GM19035 (cell line): ENCODE results near the gene RABGEF1.
A peak's percentile ranks its signal among the peaks of the same experiment; 100 is the strongest.
"Not testable (repeated sequence)": the region's sequence is repeated elsewhere in the genome, so short reads cannot be mapped to it uniquely, and the experiment has no call there.

Experiments used
- ATAC-seq: cut with Tn5 transposase; IDR thresholded peaks from one replicate; pipeline ENCODE4 v1.9.1; 2021; ENCODE audit not compliant: unreplicated experiment

Gene RABGEF1

DNA sequence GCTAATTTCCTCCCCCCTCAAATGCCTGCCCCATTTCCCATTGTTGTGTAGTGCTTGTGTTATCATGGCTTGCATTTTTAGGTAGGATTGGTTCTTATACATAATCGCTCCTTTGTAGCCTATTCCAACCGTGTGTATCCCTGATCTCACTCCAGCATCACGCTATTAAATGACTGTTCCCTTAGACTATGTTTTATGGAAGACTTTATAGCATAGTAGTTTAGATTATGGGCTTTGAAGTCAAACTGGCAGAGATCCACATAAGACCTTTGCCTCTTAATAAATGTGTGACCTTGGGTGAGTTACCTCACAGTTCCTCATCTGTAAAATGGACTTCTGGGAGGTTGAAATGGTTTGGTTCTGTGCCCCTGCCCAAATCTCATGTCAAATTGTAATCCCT lies 5.4 kb upstream of the RABGEF1 start:
- no peak for ATAC-seq

- no peak for ATAC-seq
Observed at GRCh38 chr7:66735850-66736249, 4.7 kb upstream of the RABGEF1 start.

DNA sequence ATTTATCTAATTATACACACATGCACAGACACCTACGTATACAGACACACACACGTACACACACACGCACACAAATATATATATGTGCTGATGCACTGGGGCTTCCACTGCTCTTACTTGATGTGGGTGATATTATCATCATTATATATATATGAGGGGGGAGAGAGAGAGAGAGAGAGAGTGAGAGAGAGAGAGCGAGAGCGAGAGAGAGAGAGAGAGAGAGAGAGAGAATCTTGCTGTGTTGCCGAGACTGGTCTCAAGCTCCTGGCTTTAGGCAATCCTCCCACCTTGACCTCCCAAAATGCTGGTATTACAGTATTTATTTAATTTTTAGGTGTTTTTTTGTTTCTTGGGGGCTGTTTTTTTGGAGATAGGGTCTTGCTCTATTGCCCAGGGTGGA lies 3.6 kb upstream of the RABGEF1 start:
- ATAC-seq, result no peak

- ATAC-seq, result no peak
Observed at GRCh38 chr7:66737667-66738066, 2.9 kb upstream of the RABGEF1 start.

- no peak for ATAC-seq
Observed at GRCh38 chr7:66739477-66739876, 1.1 kb upstream of the RABGEF1 start.

GRCh38 chr7:66739953-66740301 lies 606 bp upstream of the RABGEF1 start:
- ATAC-seq, result no peak

DNA sequence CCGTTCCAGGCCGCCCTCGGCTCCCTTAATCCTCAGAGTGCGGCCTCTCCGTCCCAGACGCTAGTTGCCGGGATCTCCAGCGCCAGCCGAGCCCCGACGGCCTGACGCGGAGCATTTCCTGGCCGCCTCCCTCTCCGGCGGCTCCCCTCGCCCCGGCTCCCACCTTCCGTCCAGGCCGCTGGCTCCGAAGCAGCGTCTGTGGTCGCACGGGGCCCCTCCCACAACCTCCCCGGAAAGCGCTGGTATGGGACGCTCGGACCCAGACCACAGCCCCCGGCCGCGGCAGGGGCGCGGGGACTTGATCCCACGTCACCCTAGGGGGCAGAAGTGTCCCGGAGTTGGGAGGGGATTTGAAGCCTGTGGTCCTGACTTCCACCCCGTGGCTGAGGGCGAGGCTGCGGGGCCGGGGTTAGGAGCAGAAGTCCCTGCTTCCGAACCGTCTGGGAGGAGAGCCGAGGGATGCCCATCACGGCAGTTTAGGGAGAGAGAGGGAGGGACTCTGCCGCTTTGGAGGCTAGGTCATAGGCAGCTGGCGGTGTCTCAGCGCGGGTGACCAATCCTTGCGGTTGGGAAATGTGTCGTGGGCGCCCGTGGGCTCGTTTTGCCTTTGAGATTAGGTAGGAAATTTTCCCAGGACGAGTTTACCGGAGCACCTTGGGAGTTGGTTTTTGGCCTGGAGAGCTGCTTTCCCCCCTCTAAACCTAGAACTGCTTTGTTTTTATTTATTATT lies 612 bp downstream of the RABGEF1 start:
- peak; percentile 37 for ATAC-seq

- no peak for ATAC-seq
Observed at GRCh38 chr7:66741710-66742049, 1.1 kb downstream of the RABGEF1 start.

DNA sequence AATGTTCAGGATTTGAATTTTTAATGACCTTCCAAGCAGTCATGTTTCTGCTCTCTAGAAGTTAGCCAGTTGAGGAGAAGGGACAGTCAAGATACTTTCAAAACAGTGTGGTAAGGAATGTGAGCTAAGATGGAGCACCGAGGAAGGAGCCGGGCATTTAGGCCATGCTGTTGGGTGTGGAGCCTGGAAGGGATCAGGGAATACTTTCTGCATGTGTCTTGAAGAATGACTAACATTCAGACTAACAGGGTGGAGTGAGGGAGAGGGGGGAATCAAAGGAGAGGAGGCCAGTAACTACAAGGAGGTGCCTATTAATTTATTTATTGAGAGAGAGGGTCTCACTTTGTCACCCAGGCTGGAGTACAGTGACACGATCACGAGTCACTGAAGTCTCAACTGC lies 1.8 kb downstream of the RABGEF1 start:
- ATAC-seq, result not testable (repeated sequence)

GRCh38 chr7:66743920-66744319 lies 3.4 kb downstream of the RABGEF1 start:
- no peak for ATAC-seq

GRCh38 chr7:66747385-66747784 lies 6.9 kb downstream of the RABGEF1 start:
- ATAC-seq, result no peak

DNA sequence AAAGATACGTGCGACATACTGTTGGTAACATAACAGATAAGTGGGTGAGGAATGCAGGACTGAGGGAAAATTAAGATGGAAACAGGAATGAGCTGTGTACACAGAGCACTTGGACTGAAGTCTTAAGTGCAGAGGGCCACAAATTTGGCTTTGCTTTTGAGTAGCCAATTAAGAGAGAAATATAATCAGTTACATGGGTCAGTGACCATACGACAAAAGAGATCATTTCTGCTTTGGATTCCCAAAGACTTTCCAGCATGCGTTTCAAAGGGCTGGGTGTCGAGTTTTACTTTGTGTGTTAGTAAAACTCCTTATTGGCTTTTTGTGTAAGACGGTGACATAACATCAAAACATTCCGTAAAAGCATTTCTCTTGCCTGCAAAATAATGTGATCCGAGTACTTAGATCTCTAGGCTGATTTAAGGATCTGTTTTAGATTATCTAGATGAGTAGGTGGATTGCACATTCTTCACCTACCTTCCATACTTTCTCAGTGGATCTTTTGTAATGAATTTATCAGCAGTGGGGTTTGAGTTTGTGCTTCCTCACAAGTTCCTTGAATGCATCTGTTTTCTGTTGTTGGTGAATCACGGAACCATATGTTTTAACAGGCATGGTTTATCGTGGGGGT lies 7.5 kb downstream of the RABGEF1 start:
- ATAC-seq, result no peak

DNA sequence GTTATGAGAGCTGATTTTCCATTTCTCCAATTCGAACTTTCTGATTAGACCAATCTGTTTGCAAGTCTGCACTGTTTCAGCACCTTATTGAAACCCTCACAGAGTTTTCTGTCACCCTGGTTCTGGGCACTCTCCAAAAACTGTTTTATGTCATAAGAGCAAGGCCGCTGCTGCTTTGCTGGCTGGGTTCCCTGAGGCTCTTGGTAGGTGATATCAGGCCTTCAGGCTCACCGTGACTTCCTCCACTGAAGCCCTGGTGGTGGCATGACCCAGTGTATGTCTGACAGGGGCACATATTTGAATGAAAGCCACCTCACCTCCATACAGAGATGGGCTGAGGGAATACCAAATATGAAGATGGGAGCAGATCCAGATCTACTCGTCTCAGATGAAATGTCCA lies 8.3 kb downstream of the RABGEF1 start:
- no peak for ATAC-seq

DNA sequence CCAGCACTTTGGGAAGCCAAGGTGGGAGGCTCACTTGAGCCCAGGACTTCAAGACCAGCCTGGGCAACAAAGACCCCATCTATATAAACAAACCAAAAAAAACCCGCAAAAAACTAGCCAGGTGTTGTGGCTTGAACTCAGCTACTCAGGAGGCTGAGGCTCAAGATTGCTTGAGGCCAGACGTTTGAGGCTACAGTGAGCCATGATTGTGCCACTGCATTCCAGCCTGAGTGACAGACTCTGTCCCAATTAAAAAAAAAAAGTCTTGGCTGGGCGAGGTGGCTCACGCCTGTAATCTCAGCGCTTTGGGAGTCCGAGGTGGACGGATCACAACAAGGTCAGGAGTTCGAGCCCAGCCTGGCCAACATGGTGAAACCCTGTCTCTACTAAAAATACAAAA lies 11.4 kb downstream of the RABGEF1 start:
- ATAC-seq, result no peak

GRCh38 chr7:66754541-66754940 lies 14.0 kb downstream of the RABGEF1 start:
- no peak for ATAC-seq

DNA sequence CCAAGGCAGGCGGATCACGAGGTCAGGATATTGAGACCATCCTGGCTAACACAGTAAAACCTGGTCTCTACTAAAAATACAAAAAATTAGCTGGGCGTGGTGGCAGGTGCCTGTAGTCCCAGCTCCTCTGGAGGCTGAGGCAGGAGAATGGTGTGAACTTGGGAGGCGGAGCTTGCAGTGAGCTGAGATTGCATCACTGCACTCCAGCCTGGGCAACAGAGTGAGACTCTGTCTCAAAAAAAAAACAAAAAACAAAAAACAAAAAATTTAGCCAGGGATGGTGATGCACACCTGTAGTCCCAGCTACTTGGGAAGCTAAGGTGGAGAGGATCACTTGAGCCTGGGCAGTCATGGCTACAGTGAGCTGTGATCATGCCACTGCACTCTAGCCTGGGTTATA lies 14.5 kb downstream of the RABGEF1 start:
- not testable (repeated sequence) for ATAC-seq

DNA sequence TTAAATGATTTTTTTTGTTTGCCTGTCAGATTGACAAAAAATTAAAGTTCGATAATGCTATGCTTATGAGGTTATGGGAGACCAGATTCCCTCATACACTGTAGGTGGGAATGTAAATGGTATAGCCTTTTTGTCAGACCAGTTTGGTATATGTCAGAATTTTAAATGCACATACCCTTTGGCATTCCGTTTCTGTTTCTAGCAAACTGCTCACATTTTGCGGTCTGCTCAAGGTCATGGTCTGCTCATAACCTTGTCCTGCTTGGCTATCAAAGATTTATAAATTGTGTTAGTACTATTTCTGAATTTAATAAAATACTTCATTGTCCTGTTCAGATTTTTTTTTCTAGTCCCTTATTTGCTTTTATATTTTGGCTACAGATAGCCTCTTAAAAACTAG lies 15.7 kb downstream of the RABGEF1 start:
- not testable (repeated sequence) for ATAC-seq

DNA sequence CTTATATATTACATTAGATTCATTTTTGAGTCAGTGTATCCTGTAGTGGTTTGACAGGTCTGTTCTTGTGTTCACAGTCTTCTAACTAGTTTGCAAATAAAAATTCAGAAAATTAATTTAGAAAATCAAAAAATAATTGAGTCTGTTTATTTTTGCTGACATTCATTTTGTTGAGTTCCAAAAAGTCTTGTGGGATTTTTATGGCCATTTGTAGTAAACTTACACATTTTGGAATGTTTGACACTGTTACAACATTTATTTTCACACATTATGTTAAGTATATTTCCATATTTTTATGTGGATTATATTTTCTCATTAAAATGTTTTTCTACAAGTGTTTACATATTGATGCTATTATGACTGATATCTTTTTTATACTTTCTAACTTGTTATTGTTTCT lies 16.4 kb downstream of the RABGEF1 start:
- ATAC-seq, result no peak

DNA sequence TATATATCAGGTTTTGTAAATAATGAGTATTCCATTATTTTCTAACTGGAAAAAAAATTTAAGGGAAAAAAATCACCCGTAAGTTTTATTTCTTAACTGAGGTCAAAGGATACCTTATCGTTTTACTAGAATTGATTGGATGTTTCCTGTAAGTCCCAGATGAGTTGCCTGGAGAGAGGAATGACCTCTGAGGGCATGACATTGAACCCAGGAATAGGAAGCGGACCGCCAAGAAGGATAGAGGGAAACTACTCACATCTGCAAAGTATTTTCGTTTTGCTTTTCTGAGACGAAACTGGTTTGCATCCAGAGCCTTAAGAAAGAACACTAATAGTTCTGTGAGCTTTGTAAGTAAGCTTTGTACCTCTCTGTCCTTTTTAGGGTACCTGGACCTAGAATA lies 17.4 kb downstream of the RABGEF1 start:
- no peak for ATAC-seq

GRCh38 chr7:66758950-66759628 lies 18.6 kb downstream of the RABGEF1 start:
- no peak for ATAC-seq

DNA sequence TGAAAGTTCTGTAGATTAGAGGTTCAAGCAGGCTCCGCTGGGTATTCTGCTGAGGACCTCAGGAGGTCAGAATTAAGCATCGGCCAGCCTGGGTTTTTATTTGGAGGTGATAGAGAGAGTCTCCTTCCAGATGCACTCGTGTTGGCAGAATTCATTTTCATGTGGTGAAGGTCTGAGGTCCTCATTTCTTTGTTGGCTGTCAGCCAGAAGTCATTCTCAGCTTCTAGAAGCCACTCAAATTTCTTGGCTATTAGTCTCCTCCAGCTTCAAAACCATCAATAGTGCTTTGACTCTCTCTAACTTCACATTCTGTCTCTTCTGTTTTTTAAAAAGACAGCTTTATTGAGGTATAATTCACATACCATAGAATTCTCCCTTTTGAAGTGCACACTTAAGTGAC lies 22.6 kb downstream of the RABGEF1 start:
- not testable (repeated sequence) for ATAC-seq

DNA sequence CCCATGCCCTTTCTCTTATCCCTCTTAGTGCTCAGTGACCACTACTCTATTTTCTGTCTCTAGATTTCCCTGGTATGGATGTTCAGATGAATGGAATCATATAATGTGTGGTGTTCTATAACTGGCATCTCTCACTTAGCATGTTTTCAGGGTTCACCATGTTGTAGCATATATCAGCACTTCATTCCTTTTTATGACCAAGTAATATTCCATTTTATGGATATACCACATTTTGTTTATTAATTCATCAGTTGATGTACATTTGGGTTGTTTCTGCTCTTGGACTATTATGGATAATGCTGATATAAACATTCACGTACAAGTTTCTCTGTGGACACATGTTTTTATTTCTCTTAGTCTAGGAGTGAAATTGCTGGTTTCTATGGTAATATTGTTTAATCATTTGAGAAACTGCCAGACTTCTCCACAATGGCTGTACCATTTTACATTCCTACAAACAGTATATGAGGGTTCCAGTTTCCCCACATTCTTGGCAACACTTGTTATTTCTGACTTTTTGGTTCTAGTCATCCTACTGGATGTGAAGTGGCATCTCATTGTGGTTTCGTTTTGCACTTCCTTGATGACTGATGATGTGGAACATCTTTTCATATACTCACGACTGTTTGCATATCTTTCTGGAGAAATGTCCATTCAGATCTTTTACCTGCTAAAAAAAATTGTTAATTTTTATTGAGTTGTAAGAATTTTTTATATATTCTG lies 23.3 kb downstream of the RABGEF1 start:
- ATAC-seq, result not testable (repeated sequence)
